ENCODE results near the gene CNTNAP2. TPM values are rescaled to one million over a fixed set of nuclear protein-coding genes. Genes with fewer than 3 reads are reported as not detected.
"Not testable (repeated sequence)": the region's sequence is repeated elsewhere in the genome, so short reads cannot be mapped to it uniquely, and the experiment has no call there.

CNTNAP2 gene
- total RNA-seq, 1 experiment from 2014 or later = not detected

- Histone ChIP-seq H3K4me3 (no peak overlapping the region), H3K27me3 (no peaks in the 10 kb centered on the region), H3K9me3 (no peaks in the 10 kb centered on the region), H3K36me3 (no peaks in the 10 kb centered on the region)
- no peak for DNase-seq
Observed at GRCh38 chr7:146875981-146876380, 759.4 kb downstream of the CNTNAP2 start.

DNA sequence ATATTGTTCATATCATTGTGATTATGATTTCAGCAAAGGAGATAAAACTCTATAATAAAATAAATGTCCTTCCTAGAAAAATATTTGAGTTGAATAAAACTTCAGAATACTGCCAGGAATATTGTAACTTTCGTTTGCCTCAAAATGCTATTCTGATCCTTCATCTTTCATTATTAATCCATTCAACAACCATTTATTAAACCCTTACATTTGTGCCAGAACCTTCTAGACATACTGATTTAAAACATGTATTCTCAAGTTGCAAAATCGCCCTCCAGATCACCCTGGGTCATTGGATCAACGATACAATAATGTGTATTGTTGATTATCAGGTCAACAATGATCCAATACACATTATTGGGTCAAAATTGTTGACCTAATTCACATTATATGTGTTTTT, 759.8 kb downstream of the CNTNAP2 start:
- no peak for DNase-seq
- Histone ChIP-seq H3K4me3 (no peak overlapping the region), H3K9me3 (no peaks in the 10 kb centered on the region), H3K27me3 (no peaks in the 10 kb centered on the region), H3K36me3 (no peaks in the 10 kb centered on the region)

DNA sequence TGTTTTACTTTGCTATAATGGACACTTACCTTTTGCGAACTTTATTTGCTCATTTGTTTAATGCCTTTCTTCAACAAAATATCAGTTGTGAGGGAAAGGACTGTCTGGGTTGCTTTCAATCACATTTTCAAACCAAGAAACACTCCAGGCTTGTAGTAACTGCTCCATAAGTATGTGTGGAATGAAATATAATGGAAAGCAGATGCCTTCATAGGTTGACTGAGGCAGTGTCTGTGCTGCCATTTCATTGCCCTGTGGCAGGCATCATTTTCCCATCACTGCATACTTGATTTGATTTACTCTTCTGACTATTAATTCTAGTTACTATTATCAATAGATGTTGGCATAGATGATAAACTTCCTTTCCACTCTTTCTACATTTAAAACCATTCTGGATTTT, 762.3 kb downstream of the CNTNAP2 start:
- Histone ChIP-seq H3K36me3 (no peaks in the 10 kb centered on the region), H3K9me3 (no peaks in the 10 kb centered on the region), H3K4me3 (no peak overlapping the region), H3K27me3 (no peaks in the 10 kb centered on the region)
- DNase-seq = no peak

DNA sequence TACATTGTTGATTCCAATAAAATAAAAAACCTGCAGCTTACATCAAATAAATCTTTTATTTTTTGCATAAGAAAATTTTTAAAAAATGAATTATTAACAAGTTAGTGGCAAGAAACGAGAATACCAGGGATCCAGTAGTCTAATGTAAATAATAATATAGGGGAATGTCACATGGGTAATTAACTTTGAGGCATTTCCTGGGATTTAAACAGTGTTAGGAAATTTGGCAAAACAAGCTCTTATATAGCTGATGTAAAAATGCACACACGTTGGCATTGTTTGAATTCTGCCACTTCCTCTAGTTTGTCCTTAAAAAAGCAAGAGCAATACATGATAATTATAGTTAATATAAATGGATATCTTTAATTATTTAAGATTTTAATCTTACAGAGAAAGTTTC, 768.6 kb downstream of the CNTNAP2 start:
- Histone ChIP-seq H3K4me3 (no peak overlapping the region), H3K27me3 (no peaks in the 10 kb centered on the region)

GRCh38 chr7:146889806-146890555, 773.4 kb downstream of the CNTNAP2 start:
- no peaks in the 10 kb centered on the region for H3K27me3 ChIP-seq
- H3K4me3 ChIP-seq = no peak overlapping the region
- no peak for DNase-seq
- H3K9me3 ChIP-seq = no peaks in the 10 kb centered on the region
- no peaks in the 10 kb centered on the region for H3K36me3 ChIP-seq

More for the DNA sequence above, 768.6 kb downstream of the CNTNAP2 start:
- H3K36me3 ChIP-seq = no peaks in the 10 kb centered on the region
- H3K9me3 ChIP-seq = no peaks in the 10 kb centered on the region
- no peak for DNase-seq

DNA sequence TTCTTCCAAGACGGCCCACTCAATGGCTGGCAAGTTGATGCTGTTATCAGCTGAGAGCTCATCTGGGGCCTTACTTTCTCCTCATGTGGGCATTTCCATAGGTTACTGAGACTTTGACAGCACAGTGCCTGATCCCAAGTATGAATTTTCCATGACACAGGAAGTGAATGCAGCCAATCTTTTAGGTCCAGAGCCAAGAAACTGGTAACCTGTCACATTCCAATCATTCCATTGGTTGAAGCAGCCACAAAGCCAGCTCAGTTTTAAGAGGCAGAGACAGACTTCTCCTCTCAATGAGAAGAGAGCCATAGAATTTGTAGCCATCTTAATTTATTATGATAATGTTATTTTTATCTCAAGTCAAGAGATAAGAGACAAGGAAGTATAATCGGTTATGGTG, 775.5 kb downstream of the CNTNAP2 start:
- H3K4me3 ChIP-seq = no peak overlapping the region
- no peak for DNase-seq
- no peaks in the 10 kb centered on the region for H3K27me3 ChIP-seq
- no peaks in the 10 kb centered on the region for H3K9me3 ChIP-seq
- no peaks in the 10 kb centered on the region for H3K36me3 ChIP-seq

DNA sequence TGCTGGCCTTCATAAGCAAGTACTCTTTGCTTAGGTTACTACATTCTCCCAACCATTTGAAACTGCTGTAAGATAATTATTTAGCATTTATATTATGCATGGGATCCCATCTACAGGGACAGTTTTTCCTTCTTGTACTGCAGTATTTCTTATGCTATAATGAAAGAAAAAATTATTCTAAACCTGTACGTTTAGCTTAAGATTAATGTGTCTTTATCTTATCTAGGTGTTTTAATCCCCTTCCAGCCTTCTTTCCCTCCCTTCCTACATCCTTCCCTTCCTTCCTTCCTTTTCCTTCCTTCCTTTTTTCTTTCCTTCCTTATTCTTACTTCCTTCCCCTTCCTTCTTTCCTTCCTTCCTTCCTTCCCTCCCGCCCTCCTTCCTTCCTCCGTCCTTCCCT, 778.3 kb downstream of the CNTNAP2 start:
- no peaks in the 10 kb centered on the region for H3K9me3 ChIP-seq
- H3K27me3 ChIP-seq = no peaks in the 10 kb centered on the region
- H3K4me3 ChIP-seq = no peak overlapping the region
- no peak for DNase-seq
- no peaks in the 10 kb centered on the region for H3K36me3 ChIP-seq

DNA sequence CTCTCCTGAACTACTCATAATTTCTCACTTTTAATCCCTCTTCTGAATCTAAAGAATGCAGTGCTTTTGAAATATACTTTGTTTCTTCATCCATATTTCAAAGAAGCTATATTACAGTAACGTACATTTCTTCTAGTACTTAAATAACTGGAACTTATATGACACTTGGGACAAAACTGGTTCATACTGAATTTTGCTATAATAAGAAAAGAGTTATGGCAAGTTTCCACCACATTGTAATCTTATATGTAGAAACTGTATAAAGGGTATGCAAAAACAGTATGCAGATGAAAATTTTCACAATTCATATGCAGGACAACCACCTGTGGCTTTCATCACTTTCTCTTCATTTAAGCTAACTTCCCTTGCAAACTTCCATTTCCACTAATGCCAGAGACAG, 785.7 kb downstream of the CNTNAP2 start:
- Histone ChIP-seq H3K9me3 (no peaks in the 10 kb centered on the region), H3K36me3 (no peaks in the 10 kb centered on the region), H3K27me3 (no peaks in the 10 kb centered on the region), H3K4me3 (no peak overlapping the region)
- no peak for DNase-seq

- no peaks in the 10 kb centered on the region for H3K9me3 ChIP-seq
- no peaks in the 10 kb centered on the region for H3K36me3 ChIP-seq
- no peaks in the 10 kb centered on the region for H3K27me3 ChIP-seq
- DNase-seq = no peak
- no peak overlapping the region for H3K4me3 ChIP-seq
Observed at GRCh38 chr7:146902728-146903127, 786.1 kb downstream of the CNTNAP2 start.

DNA sequence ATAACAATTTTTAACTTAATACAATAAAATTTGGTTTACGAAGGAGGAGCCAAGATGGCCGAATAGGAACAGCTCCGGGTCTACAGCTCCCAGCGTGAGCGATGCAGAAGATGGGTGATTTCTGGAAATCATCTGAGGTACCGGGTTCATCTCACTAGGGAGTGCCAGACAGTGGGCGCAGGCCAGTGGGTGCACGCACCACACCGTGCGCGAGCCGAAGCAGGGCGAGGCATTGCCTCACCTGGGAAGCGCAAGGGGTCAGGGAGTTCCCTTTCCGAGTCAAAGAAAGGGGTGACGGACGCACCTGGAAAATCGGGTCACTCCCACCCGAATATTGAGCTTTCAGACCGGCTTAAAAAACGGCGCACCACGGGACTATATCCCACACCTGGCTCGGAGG, 789.1 kb downstream of the CNTNAP2 start:
- H3K36me3 ChIP-seq, H3K9me3 ChIP-seq: not testable (repeated sequence)

DNA sequence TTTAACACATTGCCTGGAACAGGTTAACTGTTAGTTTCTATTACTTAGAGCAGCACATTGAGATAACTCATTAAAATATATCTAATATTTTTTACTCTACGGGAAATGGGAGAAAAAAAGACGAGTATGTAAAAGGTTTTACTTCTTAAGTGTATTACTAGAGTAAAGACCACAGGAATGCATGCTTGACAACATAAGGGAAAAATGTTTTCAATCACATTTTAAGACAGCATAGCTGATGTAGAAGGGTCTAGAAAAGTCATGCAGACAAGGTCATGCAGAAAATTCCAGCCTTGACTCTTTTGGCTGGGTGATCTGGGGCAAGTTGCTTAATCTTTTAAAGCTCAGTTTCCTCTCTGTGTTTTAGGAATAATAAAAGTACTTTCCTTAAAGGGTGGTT, 806.2 kb downstream of the CNTNAP2 start:
- no peak overlapping the region for H3K4me3 ChIP-seq
- no peaks in the 10 kb centered on the region for H3K36me3 ChIP-seq
- no peaks in the 10 kb centered on the region for H3K9me3 ChIP-seq
- no peaks in the 10 kb centered on the region for H3K27me3 ChIP-seq
- no peak for DNase-seq

More for the DNA sequence above, 789.1 kb downstream of the CNTNAP2 start:
- H3K4me3 ChIP-seq, DNase-seq, H3K27me3 ChIP-seq: not testable (repeated sequence)

DNA sequence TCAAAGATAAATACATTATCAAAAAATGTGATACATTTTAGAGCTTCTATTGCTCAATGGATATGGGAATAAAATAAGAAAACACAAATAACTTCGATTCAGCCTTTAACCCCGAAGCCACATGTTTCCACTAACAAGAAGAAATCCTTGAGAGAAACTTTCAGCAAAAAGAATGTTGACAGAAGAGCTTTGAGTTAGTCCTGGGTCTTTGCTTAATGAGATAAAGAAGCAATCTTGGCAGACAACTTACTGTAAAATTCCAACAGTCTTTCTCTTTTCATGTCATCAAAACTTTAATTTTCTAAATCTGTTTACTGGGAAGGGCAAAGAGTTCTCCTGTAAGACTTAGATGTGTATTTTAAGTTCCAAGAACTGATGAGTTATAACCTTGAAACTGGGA, 810.2 kb downstream of the CNTNAP2 start:
- H3K36me3 ChIP-seq = no peaks in the 10 kb centered on the region
- no peaks in the 10 kb centered on the region for H3K9me3 ChIP-seq
- no peaks in the 10 kb centered on the region for H3K27me3 ChIP-seq
- no peak overlapping the region for H3K4me3 ChIP-seq
- no peak for DNase-seq

GRCh38 chr7:146937836-146938235, 821.2 kb downstream of the CNTNAP2 start:
- no peaks in the 10 kb centered on the region for H3K36me3 ChIP-seq
- H3K4me3 ChIP-seq = no peak overlapping the region
- no peak for DNase-seq
- H3K9me3 ChIP-seq = no peaks in the 10 kb centered on the region
- no peaks in the 10 kb centered on the region for H3K27me3 ChIP-seq

DNA sequence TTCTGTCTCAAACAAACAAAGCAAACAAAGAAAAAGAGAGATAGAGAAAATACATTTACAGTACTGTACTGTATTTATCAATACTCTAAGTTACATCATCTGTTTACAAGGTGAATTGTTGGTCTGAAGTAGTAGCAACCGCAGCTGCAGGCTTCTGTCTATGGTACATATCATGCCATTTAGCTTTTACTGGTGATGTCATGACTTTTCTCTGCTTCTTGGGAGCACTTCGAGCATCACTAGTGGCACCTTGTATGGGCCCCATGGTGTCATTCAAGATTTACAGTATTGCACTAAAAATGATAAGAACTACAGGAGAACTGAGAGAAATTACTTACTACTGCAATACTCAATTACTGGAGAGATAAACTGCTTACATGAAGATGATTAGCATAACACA, 826.9 kb downstream of the CNTNAP2 start:
- Histone ChIP-seq H3K4me3 (no peak overlapping the region), H3K9me3 (no peaks in the 10 kb centered on the region), H3K27me3 (no peaks in the 10 kb centered on the region), H3K36me3 (no peaks in the 10 kb centered on the region)
- no peak for DNase-seq

DNA sequence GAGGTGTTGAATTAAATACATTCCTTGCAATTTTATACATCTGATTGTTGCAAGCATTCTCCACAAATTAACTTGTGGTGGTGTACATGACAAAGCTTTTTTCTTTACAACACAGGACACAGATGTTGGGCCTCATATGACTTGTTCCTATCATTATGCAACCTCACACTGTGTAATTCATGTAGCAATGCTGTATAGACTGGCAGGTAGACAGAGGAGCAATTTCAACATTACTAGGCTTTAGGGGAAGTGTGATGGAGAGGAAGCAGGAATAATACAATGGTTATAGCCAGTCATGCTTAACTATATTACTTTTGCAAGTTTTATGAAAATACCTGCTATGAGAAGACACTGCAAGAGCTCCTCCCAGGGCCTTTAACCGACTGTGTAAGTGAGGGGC, 832.1 kb downstream of the CNTNAP2 start:
- Histone ChIP-seq H3K27me3 (no peaks in the 10 kb centered on the region), H3K36me3 (no peaks in the 10 kb centered on the region), H3K4me3 (no peak overlapping the region), H3K9me3 (no peaks in the 10 kb centered on the region)
- no peak for DNase-seq

- no peaks in the 10 kb centered on the region for H3K36me3 ChIP-seq
- no peak for DNase-seq
- H3K9me3 ChIP-seq = no peaks in the 10 kb centered on the region
- no peak overlapping the region for H3K4me3 ChIP-seq
- no peaks in the 10 kb centered on the region for H3K27me3 ChIP-seq
Observed at GRCh38 chr7:146956321-146956720, 839.7 kb downstream of the CNTNAP2 start.

DNA sequence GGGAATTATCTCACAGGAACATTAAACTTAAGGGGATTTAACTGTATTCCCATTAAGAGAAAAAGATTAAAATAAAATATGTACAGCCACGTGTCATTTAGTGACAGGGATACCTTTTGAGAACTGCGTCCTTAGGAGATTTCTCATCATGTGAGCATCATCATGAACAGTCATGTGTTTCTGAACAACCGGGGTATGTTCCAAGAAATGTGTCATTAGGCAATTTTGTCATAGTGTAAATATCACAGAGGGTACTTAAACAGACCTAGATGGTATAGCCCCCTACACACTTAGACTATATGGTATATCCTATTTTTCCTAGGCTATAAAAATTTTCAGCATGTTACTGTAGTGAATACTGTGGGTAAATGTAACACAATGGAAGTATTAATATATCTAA, 840.3 kb downstream of the CNTNAP2 start:
- H3K9me3 ChIP-seq = no peaks in the 10 kb centered on the region
- no peak for DNase-seq
- H3K36me3 ChIP-seq = no peaks in the 10 kb centered on the region
- H3K4me3 ChIP-seq = no peak overlapping the region
- no peaks in the 10 kb centered on the region for H3K27me3 ChIP-seq

DNA sequence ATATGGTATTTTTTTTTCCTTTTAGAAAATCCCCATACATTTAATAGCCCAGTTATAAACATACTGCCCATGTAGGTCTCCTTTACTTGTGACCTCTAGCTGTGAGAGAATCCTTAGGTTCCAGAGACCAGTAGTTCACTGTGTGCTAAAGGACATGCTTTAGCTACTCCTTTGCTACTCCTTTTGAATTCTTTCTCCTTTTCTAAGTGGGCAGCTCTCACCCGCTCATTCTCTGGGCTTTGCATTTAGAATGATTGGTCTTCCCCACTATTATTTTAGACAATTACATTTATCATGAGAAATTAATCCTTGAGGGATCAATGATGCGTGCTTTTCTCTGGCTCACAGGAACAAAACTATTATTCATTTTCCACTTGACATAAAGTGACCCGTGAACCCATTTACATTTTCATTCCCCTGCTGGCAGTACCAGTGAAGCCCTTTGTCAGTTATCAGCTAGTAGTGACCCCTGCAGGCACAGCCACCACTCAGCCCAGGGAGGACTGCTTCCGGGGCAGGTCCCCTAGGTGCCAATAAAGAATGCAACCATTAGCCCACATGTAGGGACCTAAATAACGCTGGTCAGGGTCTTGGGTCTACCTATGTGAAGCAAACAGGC, 844.3 kb downstream of the CNTNAP2 start:
- Histone ChIP-seq H3K36me3 (no peaks in the 10 kb centered on the region), H3K27me3 (no peaks in the 10 kb centered on the region), H3K4me3 (no peak overlapping the region), H3K9me3 (no peaks in the 10 kb centered on the region)
- no peak for DNase-seq

All from MG63 (cell line).